ENCODE measurements around the gene BMPR1B.

Gene BMPR1B

GRCh38 chr4:94757192-94758140, at the start of gene BMPR1B:
Gene BMPR1B (plus strand): TSS chr4:94757955. CDS start chr4:95104425, 346,470 bp downstream.
- no peak for DNase-seq

- DNase-seq, result no peak
These were observed 46.1 kb upstream of the BMPR1B start for GRCh38 chr4:94711635-94712034.

- no peak for DNase-seq
These were observed 43.2 kb upstream of the BMPR1B start for GRCh38 chr4:94714365-94715160.

GRCh38 chr4:94715726-94716125, 42.0 kb upstream of the BMPR1B start:
- DNase-seq, result no peak

GRCh38 chr4:94721310-94721709, 36.4 kb upstream of the BMPR1B start:
- no peak for DNase-seq

GRCh38 chr4:94722270-94722669, 35.5 kb upstream of the BMPR1B start:
- no peak for DNase-seq

GRCh38 chr4:94722748-94723147, 35.0 kb upstream of the BMPR1B start:
- DNase-seq, result no peak

GRCh38 chr4:94724016-94724790, 33.6 kb upstream of the BMPR1B start:
- DNase-seq, result no peak

GRCh38 chr4:94726524-94727123, 31.1 kb upstream of the BMPR1B start:
- DNase-seq, result no peak

GRCh38 chr4:94728056-94728766, 29.5 kb upstream of the BMPR1B start:
- no peak for DNase-seq

- no peak for DNase-seq
These were observed 25.4 kb upstream of the BMPR1B start for GRCh38 chr4:94732358-94732698.

- DNase-seq, result no peak
These were observed 18.0 kb upstream of the BMPR1B start for GRCh38 chr4:94739741-94740140.

- DNase-seq, result no peak
These were observed 16.5 kb upstream of the BMPR1B start for GRCh38 chr4:94741304-94741703.

- DNase-seq, result no peak
These were observed 13.9 kb upstream of the BMPR1B start for GRCh38 chr4:94743838-94744237.

- DNase-seq, result no peak
These were observed 12.9 kb upstream of the BMPR1B start for GRCh38 chr4:94744850-94745249.

GRCh38 chr4:94746746-94747145, 11.0 kb upstream of the BMPR1B start:
- no peak for DNase-seq

GRCh38 chr4:94758141-94758699, 465 bp downstream of the BMPR1B start:
- no peak for DNase-seq

GRCh38 chr4:94758700-94759399, 1.1 kb downstream of the BMPR1B start:
- no peak for DNase-seq

GRCh38 chr4:94759767-94760211, 2.0 kb downstream of the BMPR1B start:
- DNase-seq, result no peak

- DNase-seq, result no peak
These were observed 4.6 kb downstream of the BMPR1B start for GRCh38 chr4:94762326-94762725.

GRCh38 chr4:94763005-94763404, 5.2 kb downstream of the BMPR1B start:
- no peak for DNase-seq

Data from CD4-positive, alpha-beta T cell treated with Interferon alpha-2 for 1 hour (primary cell).